Heart left ventricle (tissue), 13 donors: ENCODE measurements around the gene SLC25A47.

Experiments used
- POLR2A ChIP-seq, 2 donors: fragments of 450-650 bp; IDR thresholded peaks; one replicate each; pipeline ENCODE4 v1.6.1; 2017; ENCODE audit warnings: antibody characterized with exemption in 2 of 2, mild to moderate bottlenecking in 2 of 2, moderate library complexity in 2 of 2
- TF ChIP-seq, protein P1 (sequence below), 12 donors: fragments of 200-600 bp; sonication (generic) in 4 of 12; IDR thresholded peaks; one replicate each; pipeline versions ENCODE4 v1.5.0 to v1.8.0; 2018 to 2022; ENCODE audit warnings: antibody characterized with exemption in 12 of 12, mild to moderate bottlenecking in 5 of 12
- donor health status: ischemic (EF 13 %, LVEDD 7.1; RV severe dilation, severe dysfunction).
- donor health status: DM: no; HTN: yes; CAD: no.
- donor health status: DM: no; HTN: no; CAD: no.
- donor health status: ischemic (EF 25% LVEDD 6.9; RV normal size, moderate dysfunction).
- donor health status: ischemic (EF 25% LVEDD 5.7; RV mildly dilated, moderate dysfunction).
- donor health status: ischemic (EF 35%, LVEDD 5.7; RV mildly dilated, moderate dysfunction).
- donor health status: nonischemic (EF 11% LVEDD 7.7; RV severe dilation, severe dysfunction).
- donor health status: DM: yes; HTN: yes; CAD: no.
- donor health status: PGD.
- donor health status: ischemic (EF 29% LVEDD 5.4; RV normal size, mild dysfunction).
- donor health status: nonischemic (EF 23%, LVEDD 6.1; RV moderate dilation, normal function).

DNA sequence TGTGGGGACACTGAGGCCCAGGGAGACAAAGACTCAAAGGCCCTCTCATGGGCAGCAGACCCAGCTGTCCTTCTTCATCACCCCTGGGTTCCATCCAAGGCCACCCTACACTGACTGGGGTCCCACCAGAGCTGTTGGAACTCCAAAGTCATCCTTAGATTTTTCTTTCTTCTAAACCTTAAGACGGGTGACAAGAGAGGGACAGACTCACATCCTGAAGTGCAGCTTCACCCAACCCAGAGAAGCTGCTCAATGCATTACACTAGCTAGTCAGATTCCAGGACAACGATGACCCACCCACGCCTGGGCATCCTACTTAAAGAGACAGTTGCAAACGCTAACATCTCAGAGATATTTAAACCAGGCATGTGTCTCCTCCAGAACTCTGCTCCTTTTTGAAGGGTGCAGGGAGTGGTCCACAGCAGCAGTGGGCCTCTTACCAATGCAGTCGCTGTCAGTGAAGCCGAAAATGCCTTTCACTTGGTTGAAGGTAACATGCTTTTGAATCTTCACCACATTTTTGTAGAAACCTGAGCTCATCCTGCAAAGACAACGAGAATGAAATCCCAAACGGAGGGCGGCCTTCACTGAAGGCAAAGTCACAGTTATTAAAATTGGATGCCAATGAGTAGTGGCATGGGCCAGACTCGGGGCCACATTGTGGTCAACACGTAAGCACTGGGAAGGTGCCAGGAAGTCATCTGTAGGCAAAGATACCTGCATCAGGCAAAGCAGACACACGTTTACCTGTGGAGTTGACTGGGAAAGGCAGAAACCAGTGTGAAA is 23.4 kb downstream of the SLC25A47 start:
- TF ChIP-seq, protein P1, sequence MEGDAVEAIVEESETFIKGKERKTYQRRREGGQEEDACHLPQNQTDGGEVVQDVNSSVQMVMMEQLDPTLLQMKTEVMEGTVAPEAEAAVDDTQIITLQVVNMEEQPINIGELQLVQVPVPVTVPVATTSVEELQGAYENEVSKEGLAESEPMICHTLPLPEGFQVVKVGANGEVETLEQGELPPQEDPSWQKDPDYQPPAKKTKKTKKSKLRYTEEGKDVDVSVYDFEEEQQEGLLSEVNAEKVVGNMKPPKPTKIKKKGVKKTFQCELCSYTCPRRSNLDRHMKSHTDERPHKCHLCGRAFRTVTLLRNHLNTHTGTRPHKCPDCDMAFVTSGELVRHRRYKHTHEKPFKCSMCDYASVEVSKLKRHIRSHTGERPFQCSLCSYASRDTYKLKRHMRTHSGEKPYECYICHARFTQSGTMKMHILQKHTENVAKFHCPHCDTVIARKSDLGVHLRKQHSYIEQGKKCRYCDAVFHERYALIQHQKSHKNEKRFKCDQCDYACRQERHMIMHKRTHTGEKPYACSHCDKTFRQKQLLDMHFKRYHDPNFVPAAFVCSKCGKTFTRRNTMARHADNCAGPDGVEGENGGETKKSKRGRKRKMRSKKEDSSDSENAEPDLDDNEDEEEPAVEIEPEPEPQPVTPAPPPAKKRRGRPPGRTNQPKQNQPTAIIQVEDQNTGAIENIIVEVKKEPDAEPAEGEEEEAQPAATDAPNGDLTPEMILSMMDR (IDR thresholded peaks at IDR 0.05): no peak
- TF ChIP-seq POLR2A (IDR thresholded peaks at IDR 0.05): no peak
